ENCODE measurements around the gene AK4. TPM values are rescaled to one million over a fixed set of nuclear protein-coding genes. Genes with fewer than 3 reads are reported as not detected.

The AK4 gene
- total RNA-seq, 1 donor from 2014 or later: 160 TPM

- no peak for DNase-seq (ENCODE audit: low spot score)
Measured at GRCh38 chr1:65176591-65176990, 28.6 kb downstream of the AK4 start.

GRCh38 chr1:65177457-65177856 is 29.5 kb downstream of the AK4 start:
- DNase-seq (ENCODE audit: low spot score): no peak

- DNase-seq (ENCODE audit: low spot score): no peak
Measured at GRCh38 chr1:65178235-65178634, 30.2 kb downstream of the AK4 start.

GRCh38 chr1:65179148-65179547 is 31.1 kb downstream of the AK4 start:
- no peak for DNase-seq (ENCODE audit: low spot score)

GRCh38 chr1:65180977-65181376 is 33.0 kb downstream of the AK4 start:
- DNase-seq (ENCODE audit: low spot score): no peak

- no peak for DNase-seq (ENCODE audit: low spot score)
Measured at GRCh38 chr1:65182658-65183268, 34.8 kb downstream of the AK4 start.

- no peak for DNase-seq (ENCODE audit: low spot score)
Measured at GRCh38 chr1:65189576-65190115, 41.6 kb downstream of the AK4 start.

GRCh38 chr1:65190229-65190628 is 42.2 kb downstream of the AK4 start:
- no peak for DNase-seq (ENCODE audit: low spot score)

GRCh38 chr1:65193129-65193695 is 45.2 kb downstream of the AK4 start:
- no peak for DNase-seq (ENCODE audit: low spot score)

- no peak for DNase-seq (ENCODE audit: low spot score)
Measured at GRCh38 chr1:65195495-65196417, 47.8 kb downstream of the AK4 start.

- no peak for DNase-seq (ENCODE audit: low spot score)
Measured at GRCh38 chr1:65196926-65197325, 48.9 kb downstream of the AK4 start.

GRCh38 chr1:65197636-65198035 is 49.6 kb downstream of the AK4 start:
- no peak for DNase-seq (ENCODE audit: low spot score)

GRCh38 chr1:65198096-65198495 is 50.1 kb downstream of the AK4 start:
- DNase-seq (ENCODE audit: low spot score): no peak

GRCh38 chr1:65200411-65200810 is 52.4 kb downstream of the AK4 start:
- peak; percentile 52 for DNase-seq (ENCODE audit: low spot score)

GRCh38 chr1:65206836-65207235 is 58.8 kb downstream of the AK4 start:
- DNase-seq (ENCODE audit: low spot score): no peak

- no peak for DNase-seq (ENCODE audit: low spot score)
Measured at GRCh38 chr1:65207317-65207716, 59.3 kb downstream of the AK4 start.

- DNase-seq (ENCODE audit: low spot score): no peak
Measured at GRCh38 chr1:65208563-65208973, 60.6 kb downstream of the AK4 start.

- peak; percentile 54 for DNase-seq (ENCODE audit: low spot score)
Measured at GRCh38 chr1:65209005-65209885, 61.2 kb downstream of the AK4 start.

GRCh38 chr1:65210325-65210724 is 62.3 kb downstream of the AK4 start:
- no peak for DNase-seq (ENCODE audit: low spot score)

GRCh38 chr1:65211331-65211730 is 63.3 kb downstream of the AK4 start:
- DNase-seq (ENCODE audit: low spot score): no peak

GRCh38 chr1:65213271-65214023 is 65.4 kb downstream of the AK4 start:
- DNase-seq (ENCODE audit: low spot score): no peak

All from mucosa of gallbladder (tissue), 1 donor.